Measurements from ENCODE around the gene PHOSPHO2.

PHOSPHO2 gene, protein sequence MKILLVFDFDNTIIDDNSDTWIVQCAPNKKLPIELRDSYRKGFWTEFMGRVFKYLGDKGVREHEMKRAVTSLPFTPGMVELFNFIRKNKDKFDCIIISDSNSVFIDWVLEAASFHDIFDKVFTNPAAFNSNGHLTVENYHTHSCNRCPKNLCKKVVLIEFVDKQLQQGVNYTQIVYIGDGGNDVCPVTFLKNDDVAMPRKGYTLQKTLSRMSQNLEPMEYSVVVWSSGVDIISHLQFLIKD

DNA sequence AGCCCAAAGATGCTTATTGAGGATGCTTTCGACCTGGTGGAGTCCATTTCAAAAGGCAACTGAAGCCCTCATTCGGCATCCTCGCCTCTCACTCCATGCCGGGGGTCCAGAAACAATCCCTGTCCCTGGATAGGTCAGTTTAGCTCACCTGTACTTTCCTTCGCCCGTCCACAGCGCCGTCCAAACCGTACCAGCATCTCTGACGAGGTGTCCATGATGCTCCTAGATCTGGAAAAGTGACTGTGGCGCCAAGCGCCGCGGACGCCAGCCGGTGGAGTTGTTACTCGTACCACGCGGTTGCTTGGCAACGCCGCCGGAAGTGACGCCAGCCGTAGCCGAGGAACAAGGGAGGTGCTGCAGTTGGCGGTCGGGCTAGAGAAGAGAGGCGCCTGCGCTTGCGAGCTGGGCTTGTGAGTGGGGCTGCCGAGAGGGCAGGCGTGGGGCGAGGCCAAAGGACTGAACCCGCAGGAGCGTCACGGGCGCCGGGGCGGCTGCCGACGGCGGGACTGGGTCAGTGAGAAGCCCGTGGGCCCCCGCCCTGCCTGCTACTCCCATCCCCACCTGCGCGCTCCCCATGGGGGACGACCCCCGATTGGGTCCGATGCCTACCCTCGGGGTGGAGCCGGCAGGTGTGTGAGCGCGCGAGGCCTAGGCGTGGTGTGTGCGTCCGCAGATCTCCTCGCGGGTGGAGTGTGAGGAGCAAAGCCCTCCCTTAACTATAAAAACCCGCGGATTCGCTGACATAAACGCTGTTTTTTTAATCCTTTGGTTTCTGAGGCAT, at the start of gene PHOSPHO2, which contains the start of gene CFAP210:
Gene PHOSPHO2 (plus strand): TSS at position 357 of the 781 bp plus-strand sequence. CDS start 6,503 bp downstream, outside the sequence.
Gene CFAP210 (minus strand): TSS at position 293 of the 781 bp plus-strand sequence. CDS start 78 bp downstream, at position 215.
- peak; percentile 98 for DNase-seq (ENCODE audit: low spot score)

DNA sequence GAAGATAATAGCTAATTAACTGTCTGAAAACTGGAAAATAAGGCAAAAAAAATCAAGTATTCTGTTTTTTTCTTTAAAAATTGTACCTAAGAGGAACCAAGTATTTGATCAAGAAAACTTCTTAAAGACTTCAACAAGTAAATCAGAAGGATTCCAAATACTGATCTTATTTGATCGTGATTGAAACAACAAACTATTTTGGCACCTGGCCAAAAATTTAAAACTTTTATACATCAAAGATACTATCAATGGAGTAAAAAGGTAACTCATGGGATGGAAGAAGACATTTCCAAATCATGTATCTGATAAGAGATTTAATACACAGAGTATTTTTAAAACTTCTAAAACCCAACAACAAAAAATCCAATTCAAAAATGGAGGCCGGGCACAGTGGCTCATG, 46.8 kb upstream of the PHOSPHO2 start:
- no peak for DNase-seq (ENCODE audit: low spot score)

DNA sequence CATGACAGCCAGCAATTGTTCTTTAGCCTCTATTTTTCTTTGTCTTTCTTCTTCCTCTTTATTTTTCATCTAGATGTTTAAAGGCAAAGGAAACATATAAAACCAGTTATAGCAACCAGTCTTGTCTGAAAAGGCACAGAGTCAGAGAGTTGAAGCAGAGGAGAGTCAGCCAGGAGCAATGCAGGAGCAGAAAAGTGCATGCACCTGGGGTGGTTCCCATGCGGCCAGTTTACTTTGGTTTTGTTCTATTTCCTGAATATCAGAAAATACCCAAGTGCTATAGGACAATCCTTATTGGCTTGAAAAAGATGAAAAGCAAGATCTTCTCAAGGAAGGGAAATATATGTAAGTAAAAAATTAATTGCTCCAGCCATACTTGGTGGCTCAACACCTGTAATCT, 45.0 kb upstream of the PHOSPHO2 start:
- DNase-seq (ENCODE audit: low spot score) = no peak

DNA sequence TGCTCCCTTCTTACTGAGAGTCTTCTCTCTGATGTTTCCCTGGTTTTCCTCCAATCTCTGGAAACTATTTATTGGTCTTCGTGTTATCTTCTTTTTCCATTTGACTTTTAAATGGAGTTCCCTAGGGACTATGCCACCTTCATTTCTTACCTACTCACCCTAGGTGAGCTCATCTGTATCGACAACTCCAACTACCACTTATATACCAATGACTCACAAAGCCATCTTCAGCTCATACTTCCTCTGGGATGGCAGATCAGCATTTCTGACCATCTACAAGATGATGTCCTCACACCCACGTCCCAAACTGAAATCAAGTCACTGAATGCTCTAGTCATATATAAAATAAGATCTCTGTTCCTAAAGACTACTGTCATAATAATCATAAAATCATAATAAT, 40.6 kb upstream of the PHOSPHO2 start:
- DNase-seq (ENCODE audit: low spot score) = peak; percentile 52

DNA sequence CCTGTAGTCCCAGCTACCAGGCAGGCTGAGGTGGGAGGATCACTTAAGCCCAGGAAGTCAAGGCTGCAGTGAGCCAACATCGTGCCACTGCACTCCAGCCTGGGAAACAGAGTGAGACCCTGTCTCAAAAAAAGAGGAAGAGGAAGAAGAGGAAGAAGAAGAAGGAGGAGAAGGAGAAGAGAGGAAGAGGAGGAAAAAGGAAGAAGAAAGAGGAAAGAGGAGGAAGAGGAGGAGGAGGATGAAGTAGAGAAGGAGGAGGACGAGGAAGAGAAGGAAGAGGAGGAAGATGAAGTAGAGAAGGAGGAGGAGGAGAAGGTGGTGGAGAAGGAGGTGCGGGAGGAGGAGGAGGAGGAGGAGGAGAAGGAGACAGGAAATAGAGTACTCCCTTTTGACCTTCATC, 38.1 kb upstream of the PHOSPHO2 start:
- no peak for DNase-seq (ENCODE audit: low spot score)

DNA sequence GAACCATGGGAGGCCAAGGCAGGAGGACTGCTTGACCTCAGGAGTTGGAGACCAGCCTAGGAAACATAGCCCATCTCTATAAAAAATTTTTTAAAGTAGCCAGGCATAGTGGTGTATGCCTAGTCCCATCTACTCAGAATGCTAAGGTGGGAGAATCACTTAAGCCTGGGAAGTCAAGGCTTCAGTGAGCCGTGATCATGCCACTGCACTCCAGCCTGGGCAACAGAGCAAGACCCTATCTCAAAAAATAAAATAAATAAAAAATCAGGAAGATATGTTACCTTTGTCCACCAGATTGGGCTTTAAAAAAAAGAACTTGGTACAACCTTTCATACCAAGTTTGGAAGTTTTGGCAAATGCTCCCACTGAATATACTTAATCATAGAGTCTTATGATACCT, 35.4 kb upstream of the PHOSPHO2 start:
- no peak for DNase-seq (ENCODE audit: low spot score)

DNA sequence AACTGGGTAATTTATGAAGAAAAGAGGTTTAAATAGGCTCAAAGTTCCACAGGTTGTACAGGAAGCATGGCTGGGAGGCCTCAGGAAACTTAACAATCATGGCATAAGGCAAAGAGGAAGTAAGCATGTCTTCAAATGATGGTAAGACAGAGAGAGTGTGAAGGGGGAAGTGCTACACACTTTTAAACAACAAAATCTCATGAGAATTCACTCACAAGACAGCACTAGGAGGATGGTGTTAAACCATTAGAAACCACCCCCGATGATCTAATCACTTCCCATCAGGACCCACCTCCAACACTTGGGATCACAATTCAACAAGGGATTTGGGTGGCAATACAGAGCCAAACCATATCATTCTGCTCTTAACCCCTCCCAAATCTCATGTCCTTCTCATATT, 34.9 kb upstream of the PHOSPHO2 start:
- no peak for DNase-seq (ENCODE audit: low spot score)

DNA sequence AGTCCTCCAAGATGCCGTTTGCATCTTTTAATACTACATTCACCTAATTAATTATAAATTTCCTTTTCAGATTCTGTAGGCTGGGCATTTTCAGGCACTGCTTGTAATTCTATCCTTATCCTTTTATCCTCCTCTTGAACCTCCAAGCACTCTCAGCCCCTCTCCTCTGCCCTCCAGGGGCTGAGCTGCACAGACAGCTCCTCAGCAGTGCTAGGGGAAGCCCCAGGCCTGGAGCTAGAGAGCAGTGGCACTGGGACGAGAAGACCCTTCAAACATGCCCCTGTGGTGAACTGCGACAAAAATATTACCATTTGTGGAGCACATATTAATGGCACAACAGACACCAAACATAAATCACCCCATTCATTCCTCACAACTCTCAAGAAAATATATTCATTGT, 33.0 kb upstream of the PHOSPHO2 start:
- DNase-seq (ENCODE audit: low spot score) = no peak

DNA sequence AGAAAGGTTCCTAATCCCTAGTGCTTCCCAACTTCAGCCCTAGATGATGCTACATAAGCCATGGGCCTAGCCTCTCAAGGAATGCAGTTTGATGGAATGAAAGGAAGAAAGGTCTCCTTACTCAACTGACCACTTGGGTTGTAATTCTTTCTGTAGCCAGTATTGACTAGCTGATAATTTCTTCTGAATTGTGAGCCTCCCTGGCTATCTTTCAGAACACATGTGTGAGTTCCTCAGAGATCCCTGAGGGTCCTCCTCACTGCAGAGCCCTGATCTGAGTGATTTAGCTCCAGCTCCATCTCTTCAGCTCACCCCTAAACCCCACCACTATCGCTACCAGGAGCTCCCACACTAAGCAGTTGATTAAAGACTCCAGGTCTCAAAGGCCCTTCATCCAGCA, 31.5 kb upstream of the PHOSPHO2 start:
- DNase-seq (ENCODE audit: low spot score) = no peak

DNA sequence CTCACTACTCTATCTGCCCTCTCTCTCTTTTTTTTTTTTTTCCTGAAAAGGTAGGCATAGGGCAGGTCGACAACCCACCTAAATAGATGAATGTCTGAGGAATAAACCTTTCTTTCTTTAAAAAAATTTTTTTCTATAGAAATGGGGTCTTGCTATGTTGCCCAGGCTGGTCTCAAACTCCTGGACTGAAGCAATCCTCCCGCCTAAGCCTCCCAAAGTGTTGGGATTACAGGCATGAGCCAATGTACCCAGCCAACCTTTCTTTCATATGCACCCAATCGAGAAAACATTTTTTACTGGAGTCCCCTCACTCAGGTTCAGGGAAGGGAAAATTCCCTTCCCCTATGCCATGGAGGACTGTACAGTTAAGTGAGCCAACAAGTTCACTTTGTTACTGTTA, 31.0 kb upstream of the PHOSPHO2 start:
- DNase-seq (ENCODE audit: low spot score) = no peak

DNA sequence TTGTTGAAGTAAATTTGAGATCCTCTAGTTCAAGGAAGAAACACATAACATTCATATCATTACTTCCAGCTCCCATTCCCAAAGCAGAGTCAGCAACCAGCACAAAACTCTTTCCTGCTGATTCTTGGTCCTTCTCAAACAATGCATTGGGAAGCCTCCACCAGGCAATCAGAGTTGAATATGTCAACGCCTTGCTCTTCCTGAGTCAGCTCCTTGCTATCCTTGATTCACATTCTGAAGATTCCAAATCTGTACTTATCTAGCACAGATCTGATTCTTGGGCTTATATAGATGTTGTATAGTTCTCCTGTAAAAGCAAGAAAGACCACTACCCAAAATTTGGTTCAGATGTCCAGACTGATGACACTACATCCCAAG, 29.7 kb upstream of the PHOSPHO2 start:
- no peak for DNase-seq (ENCODE audit: low spot score)

DNA sequence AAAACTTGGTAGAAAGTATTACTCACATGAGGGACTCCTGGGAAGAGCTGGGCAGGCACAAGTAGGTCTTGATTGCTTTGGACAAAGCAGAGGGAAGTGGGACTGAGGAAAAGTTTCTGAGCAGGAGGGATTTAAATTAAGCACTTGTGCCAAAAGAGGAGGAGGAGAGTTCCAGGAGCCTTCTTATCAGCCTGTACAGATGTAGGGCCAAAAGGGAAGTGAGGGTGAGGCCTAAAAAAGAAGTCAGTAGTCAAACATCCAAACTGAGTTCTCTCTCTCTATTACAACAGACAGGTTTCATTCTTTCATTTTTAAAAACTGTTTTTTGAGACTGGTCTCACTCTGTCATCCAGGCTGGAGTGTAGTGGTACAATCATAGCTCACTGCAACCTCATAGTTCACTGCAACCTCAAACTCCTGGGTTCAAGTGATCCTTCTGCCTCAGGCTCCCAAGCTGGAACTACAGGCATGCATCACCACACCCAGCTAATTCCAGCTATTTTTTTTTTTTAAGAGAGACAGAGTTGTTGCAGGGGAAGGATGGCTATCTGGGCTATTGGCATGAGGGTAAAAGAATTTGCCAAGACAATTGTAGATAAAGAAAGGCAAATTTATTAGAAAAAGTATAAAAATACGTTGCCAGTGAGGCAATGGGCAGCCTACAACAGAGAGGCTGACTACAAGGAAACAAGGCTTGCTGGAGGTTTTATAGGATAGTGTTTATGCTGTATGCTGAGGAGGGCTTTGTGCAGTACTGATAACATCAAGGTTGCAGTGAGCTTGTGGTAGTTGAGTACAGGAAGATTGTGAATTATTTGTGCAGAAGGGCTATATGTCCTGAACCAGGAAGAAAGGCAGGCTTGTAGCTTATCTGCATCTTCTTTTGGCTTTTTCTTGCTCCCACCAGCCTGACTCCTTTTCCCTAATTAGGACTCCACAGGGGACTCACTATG, 29.0 kb upstream of the PHOSPHO2 start:
- no peak for DNase-seq (ENCODE audit: low spot score)

DNA sequence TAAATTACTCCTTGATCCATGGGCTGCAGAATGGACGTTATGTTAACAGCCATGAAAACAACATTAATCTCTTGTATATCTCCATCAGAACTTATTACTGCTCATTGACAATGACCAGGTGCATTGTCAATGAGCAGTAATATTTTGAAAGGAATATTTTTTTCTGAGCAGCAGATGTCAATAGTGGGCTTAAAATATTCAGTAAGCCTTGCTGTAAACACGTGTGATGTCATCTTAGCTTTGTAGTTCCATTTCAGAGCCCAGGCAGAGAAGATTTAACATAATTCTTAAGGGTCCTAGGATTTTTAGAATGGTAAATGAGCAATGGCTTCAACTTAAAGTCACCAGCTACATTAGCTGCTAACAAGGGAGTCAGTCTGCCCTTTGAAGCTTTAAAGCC, 26.7 kb upstream of the PHOSPHO2 start:
- no peak for DNase-seq (ENCODE audit: low spot score)

DNA sequence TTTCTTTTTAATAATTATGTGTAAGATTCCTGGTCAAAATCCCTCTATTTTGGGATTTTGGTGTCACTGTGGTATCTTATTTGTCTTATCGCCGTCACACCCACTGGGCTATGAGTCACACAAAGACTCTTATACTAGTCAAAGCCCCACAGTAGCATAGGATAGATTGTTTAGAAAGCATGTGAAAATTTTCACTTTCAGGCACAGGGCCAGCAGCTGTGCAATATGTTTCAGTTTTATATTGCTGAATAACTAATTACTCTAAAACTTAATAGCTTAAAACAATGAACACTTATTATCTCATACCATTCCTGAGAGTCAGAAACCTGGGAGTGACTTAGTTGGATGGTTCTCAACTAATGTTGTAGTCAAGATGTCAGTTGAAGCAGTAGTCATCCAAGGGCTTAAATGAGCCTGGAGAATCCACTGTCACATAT, 24.0 kb upstream of the PHOSPHO2 start:
- peak; percentile 5 for DNase-seq (ENCODE audit: low spot score)

DNA sequence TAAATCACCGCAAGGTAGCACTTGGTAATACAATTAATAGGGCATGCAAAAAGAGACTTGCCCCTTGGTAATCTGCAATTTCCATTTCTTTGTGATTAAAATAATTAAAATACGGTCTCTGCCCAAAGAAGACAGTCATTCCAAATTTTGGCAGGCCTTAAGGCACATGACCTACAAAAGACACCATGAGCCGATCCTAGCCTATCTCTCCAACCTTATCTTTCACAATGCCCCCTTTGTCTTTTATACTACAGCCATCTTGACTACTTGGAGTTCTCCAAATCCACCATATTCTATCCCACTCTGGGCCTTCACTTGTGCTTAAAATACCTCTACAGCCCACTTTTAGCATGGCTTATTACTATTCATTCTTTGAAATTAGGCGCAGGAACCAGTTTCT, 23.3 kb upstream of the PHOSPHO2 start:
- no peak for DNase-seq (ENCODE audit: low spot score)

DNA sequence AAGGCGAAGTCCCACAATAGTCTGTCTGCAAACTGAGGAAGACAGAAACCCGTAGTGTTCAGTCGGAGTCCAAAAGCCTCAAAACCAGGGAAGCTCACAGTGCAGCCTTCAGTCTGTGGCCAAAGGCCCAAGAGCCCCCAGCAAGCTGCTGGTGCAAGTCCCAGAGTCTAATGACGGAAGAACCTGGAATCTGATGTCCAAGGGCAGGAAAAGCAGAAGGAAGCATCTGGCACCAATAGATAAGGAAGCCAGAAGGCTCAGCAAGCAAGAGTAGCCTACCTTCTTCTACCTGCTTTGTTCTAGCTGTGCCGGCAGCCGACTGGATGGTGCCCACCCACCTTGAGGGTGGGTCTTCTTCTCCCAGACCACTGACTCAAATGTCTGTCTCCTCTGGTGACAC, 21.9 kb upstream of the PHOSPHO2 start:
- no peak for DNase-seq (ENCODE audit: low spot score)

DNA sequence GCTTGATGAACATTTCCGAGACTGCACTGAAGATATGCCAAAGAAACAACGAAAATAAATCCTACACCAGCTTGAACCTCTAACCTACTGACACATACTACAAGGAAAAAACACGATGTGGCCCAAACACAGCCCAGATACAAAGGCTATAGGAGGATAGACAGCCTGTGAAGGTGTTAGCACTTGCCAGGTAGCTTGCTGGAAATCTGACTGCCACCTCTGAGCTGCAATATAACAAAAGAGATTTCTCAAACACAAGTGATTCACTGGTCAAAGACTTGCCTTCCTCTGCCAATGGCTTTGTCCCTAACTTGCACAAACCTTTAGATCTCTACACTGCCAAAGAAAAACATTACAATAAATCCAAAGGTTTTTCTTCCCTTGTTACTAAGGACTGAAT, 21.2 kb upstream of the PHOSPHO2 start:
- no peak for DNase-seq (ENCODE audit: low spot score)

DNA sequence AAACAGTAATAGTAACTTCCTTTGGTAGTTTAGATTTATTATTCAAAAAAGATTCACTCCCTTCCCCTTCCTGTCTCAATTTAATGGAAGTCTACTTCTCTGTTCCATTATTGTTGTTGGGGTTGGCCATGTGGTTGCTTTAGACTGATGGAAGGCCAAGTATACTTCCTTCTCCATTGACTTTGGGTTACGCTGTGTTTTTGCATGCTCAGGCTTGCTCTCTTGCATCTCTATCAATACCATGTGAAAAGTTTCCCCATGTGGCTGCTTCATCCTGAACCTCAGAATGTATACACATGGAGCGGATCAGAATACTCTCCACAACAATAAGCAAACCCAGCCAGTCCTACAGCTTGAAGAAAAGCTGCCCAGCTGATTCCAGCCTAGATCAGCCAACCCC, 20.3 kb upstream of the PHOSPHO2 start:
- DNase-seq (ENCODE audit: low spot score) = no peak

DNA sequence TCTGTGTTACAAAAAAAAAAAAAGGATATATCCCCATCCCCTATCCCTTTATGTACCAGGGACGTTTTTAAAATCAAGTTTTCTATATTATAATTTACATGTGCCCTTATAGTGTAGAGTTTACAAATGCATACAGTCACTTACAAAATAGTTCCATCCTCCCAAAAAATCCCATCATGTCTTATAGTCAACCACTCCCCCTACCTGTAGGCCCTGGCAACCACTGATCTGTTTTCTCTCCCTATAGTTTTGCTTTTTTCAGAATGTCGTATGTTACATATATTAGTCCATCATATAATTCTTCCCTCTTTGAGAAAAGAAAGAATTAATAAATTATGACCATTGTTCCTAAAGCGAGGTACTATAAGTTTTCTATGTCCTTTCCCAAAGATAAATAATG, 17.9 kb upstream of the PHOSPHO2 start:
- DNase-seq (ENCODE audit: low spot score) = no peak

DNA sequence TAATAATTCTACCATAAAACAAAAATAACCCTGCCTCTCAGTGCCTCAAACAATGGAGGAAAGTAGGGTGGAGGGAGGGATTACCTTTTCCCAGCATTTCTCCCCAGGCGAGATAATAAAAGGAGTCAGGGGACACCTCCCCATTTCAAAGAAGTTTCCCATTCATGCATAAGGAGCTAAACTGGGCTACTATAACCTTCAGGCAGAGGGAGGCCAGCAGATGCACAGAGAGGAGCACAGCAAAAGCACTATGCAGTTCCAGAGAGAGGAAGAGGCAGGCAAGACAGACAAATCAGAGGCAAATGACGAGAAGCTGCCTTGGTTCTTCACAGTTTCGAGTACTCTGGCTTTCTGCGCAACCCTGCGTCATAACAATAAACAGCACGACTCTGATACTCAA, 17.4 kb upstream of the PHOSPHO2 start:
- no peak for DNase-seq (ENCODE audit: low spot score)

DNA sequence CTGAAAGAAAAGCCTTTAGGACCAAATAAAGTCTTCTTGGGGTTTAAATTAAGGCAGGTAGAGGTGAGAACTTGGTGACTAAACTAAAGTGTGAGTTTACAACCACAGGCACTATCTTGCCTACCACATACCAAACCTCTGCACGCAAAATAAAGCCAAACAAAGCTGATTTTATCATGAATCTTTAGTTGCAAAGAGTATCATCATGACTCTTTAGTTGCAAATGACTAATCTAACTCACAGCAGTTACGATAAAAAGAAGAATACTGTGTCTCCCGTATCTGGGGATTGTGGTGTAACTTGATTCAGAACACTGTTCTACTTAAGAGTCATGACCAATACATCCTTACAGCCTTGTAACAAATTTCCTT, 11.2 kb upstream of the PHOSPHO2 start:
- DNase-seq (ENCODE audit: low spot score) = no peak

DNA sequence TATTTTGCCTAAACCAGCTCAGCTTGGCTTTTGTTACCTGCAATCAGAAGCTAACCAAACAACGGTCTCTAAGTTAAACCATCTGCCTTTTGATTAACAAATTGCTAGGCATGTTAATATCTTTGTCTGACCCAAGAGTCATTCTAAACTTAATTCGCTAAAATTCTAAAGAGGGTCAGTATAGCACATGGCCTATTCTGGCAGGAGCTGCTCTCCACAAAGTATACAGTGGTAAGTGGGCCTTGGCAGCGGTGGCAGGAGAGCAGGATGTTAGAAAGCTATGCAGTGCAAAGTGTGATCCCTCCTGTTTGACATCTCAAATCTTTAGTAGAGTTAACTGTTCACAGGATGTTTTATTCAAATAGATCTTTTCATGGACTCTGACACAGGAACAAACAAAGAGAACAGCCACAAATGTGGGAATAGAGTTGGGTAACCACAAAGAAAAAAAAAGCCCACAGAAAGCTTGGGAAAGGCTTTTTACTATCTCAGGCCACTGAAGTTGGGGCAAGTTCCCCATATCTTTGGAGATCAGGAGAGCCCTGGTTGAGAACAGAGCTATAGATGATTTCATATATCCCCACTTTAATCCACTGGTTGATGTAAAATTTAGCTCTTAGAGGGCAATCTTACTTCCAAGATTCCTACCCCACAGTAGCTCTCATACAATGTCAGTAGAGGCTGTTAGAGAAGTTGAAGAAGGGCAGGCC, 10.7 kb upstream of the PHOSPHO2 start:
- no peak for DNase-seq (ENCODE audit: low spot score)

All from kidney tubule cell (primary cell).